Adrenal gland (tissue), 5 donors: ENCODE results near the gene INPP5A.

Experiments used
- CTCF ChIP-seq, 6 experiments: fragments of 450-650 bp in 4 of 6; fragments of 200-600 bp in 2 of 6; sonication (generic) in 1 of 6; IDR thresholded peaks; 1 replicate in 5 of 6; 2 replicates in 1 of 6; pipeline versions ENCODE4 v1.5.1 to v1.8.0; 2016 to 2021; ENCODE audit warnings: antibody characterized with exemption in 6 of 6, mild to moderate bottlenecking in 2 of 6, moderate library complexity in 1 of 6
- POLR2A ChIP-seq, 2 donors: fragments of 450-650 bp; IDR thresholded peaks; one replicate each; pipeline ENCODE4 v1.6.1; 2017; ENCODE audit warnings: antibody characterized with exemption in 2 of 2, mild to moderate bottlenecking in 2 of 2, moderate library complexity in 1 of 2
- donor health status: DM: no; HTN: no; CAD: no.

GRCh38 chr10:132630156-132630555 lies 92.6 kb downstream of the INPP5A start:
- TF ChIP-seq CTCF (IDR thresholded peaks at IDR 0.05) (no peak), POLR2A (IDR thresholded peaks at IDR 0.05) (no peak)
